ENCODE data around the gene PCYT2. TPM values are rescaled to one million over a fixed set of nuclear protein-coding genes. Genes with fewer than 3 reads are reported as not detected.
A peak's percentile ranks its signal among the peaks of the same experiment; 100 is the strongest.

Gene PCYT2
- total RNA-seq, 1 experiment from 2014 or later = 55.4 TPM

DNA sequence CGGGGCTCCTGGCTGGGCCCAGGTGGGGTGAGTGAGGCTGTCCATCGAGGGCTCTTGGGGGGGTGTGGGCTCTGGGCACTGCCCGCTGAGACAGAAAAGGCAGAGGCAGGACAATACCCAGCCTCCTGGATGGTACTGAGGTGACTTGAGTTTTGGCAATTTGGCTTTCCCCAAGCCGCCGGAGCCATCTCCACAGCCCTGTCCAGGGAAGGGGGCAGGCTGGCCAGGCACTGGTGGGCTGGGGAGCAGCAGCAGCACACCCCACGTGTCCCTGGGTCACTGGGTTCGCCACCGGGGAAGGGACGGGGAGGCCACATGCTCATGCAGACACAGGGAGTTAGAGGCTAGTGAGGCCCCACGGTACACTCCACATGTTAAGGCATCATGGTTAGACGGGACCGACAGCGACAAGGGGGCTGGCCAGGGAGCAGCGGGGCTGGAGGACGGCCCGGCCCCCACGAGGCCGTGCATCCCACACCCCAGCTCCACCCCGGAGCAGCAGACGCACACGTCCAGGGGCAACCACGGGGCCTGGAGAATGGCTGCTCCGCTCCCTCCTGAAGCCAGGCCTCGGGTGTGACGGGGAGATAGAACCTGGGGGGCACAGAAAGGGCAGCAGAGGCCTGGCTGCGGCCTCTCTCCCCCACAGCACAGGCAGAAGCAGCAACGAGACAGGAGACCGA lies 43.1 kb downstream of the PCYT2 start:
- ChIA-PET POLR2A (ENCODE audit: low non-redundant PET) (interaction anchor here (0.5 kb wide), 1 partner anchor 13 kb away, joined by 3 read pairs; no protein-coding TSS in a partner anchor), CTCF (no interaction called here)
- Histone ChIP-seq H3K4me1 (ENCODE audit: insufficient read depth, low read length, poor library complexity, severe bottlenecking) (peaks cover 31% of the 10 kb centered on the region), H3K36me3 (ENCODE audit: insufficient read depth, low read length, poor library complexity, severe bottlenecking) (peaks cover 43% of the 10 kb centered on the region), H3K27ac (ENCODE audit: low read depth, low read length, poor library complexity, severe bottlenecking) (peak overlapping the region; percentile 81), H3K4me3 (ENCODE audit: low read depth, low read length, poor library complexity, severe bottlenecking) (no peak overlapping the region), H3K27me3 (replicated peaks; ENCODE audit: insufficient read depth, low read depth, low read length, poor library complexity) (no peaks in the 10 kb centered on the region), H3K9me3 (ENCODE audit: low read depth, low read length, poor library complexity, severe bottlenecking) (no peaks in the 10 kb centered on the region)
- no TSS peak for BruUV-seq (replicated peaks)
- intact Hi-C loops (cut with micrococcal nuclease; ENCODE audit: unreplicated experiment) = no loop called here
- no peak for DNase-seq (ENCODE audit: low spot score)
- TF ChIP-seq EZH2 (IDR thresholded peaks at IDR 0.05; ENCODE audit: borderline replicate concordance, low read depth, low read length, poor library complexity, severe bottlenecking) = no peak
- TF ChIP-seq, protein P1, sequence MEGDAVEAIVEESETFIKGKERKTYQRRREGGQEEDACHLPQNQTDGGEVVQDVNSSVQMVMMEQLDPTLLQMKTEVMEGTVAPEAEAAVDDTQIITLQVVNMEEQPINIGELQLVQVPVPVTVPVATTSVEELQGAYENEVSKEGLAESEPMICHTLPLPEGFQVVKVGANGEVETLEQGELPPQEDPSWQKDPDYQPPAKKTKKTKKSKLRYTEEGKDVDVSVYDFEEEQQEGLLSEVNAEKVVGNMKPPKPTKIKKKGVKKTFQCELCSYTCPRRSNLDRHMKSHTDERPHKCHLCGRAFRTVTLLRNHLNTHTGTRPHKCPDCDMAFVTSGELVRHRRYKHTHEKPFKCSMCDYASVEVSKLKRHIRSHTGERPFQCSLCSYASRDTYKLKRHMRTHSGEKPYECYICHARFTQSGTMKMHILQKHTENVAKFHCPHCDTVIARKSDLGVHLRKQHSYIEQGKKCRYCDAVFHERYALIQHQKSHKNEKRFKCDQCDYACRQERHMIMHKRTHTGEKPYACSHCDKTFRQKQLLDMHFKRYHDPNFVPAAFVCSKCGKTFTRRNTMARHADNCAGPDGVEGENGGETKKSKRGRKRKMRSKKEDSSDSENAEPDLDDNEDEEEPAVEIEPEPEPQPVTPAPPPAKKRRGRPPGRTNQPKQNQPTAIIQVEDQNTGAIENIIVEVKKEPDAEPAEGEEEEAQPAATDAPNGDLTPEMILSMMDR (conservative IDR thresholded peaks at IDR 0.05; ENCODE audit: low read depth, low read length) = no peak

DNA sequence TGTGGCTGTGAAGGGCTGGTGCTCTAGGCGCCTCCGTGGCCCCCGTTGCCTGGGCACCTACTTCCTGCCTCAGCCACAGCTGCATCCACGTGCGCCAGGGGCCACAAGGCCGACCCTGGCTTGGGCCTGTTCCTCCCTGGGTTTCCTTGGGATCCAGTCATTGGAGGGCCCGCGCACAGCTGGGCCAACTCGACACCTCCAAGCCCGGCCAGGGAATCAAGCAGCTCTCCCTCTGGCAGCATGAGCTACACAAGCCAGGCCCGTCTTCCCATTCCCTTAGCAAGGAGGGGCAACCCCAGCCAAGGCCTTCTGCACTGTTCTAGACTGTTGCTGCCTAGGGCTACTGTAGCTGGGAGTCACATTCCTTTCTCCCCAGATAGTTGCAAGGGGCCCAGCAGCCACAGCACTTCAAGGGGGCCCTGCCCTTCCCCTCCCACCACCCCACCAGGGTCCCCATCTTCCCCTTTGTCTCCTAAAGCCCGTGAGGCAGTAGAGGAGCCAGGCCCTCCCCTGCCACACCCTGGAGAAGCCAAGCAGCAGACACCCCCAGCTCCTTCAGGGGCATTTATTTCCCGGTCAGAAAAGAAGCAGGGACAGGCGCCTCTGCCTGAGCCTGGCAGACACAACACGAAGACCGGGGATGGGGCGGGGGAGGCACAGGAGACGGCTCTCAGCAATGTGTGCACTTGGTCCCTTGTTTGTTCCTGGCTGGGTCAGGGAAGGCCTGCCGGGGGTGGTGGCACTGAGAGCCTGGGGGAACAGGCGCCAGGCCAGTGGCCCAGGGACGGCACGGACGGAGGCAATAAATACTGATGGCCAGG lies 43.8 kb downstream of the PCYT2 start:
- DNase-seq (ENCODE audit: low spot score) = peak; percentile 57
- Histone ChIP-seq H3K4me1 (ENCODE audit: insufficient read depth, low read length, poor library complexity, severe bottlenecking) (peaks cover 32% of the 10 kb centered on the region), H3K9me3 (ENCODE audit: low read depth, low read length, poor library complexity, severe bottlenecking) (no peaks in the 10 kb centered on the region), H3K4me3 (ENCODE audit: low read depth, low read length, poor library complexity, severe bottlenecking) (no peak overlapping the region), H3K27me3 (replicated peaks; ENCODE audit: insufficient read depth, low read depth, low read length, poor library complexity) (no peaks in the 10 kb centered on the region), H3K27ac (ENCODE audit: low read depth, low read length, poor library complexity, severe bottlenecking) (peak overlapping the region; percentile 81), H3K36me3 (ENCODE audit: insufficient read depth, low read length, poor library complexity, severe bottlenecking) (peaks cover 47% of the 10 kb centered on the region)
- POLR2A ChIA-PET (ENCODE audit: low non-redundant PET) = no interaction called here
- no TSS peak for BruUV-seq (replicated peaks)
- CTCF ChIA-PET = no interaction called here
- intact Hi-C loops (cut with micrococcal nuclease; ENCODE audit: unreplicated experiment) = no loop called here
- no peak for TF ChIP-seq EZH2 (IDR thresholded peaks at IDR 0.05; ENCODE audit: borderline replicate concordance, low read depth, low read length, poor library complexity, severe bottlenecking)
- TF ChIP-seq, protein P1 (conservative IDR thresholded peaks at IDR 0.05; ENCODE audit: low read depth, low read length) = no peak

DNA sequence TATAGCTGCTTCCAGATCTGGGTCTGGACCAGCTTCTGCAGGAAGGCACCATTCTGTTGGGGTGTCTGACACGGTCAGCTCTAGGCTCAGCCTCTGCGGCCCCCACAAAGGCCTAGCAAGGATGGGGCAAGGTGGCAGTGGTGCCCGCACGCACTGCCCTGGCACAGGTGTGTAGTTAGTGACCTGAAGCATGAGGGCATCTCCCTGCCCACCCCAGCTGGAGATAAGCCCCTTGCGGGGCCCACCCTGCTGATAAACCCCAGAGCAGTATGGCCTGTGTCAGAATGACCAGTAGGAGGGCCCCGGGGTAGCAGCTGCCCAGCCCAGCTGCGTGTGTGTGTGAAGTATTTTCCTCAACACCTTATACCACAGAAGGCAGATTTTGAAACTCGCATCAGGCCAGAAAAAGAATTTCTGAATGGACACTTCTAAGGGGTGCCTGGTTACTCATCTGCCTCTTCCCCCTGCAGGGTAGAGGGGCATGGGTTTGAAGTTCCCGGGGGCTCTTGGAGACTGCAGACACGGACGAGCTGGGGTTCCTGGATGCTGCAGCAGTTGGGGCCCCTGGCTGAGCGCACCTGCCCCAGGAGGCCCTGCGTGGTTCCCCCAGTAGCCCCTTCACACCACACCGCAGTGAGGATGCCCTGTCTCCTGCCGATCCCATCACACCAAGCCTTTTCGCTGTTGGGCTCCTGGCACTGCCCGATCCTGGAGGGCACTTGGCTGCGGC lies 44.6 kb downstream of the PCYT2 start:
- H3K4me1 ChIP-seq (ENCODE audit: insufficient read depth, low read length, poor library complexity, severe bottlenecking) = peaks cover 26% of the 10 kb centered on the region
- H3K27me3 ChIP-seq (replicated peaks; ENCODE audit: insufficient read depth, low read depth, low read length, poor library complexity) = no peaks in the 10 kb centered on the region
- DNase-seq (ENCODE audit: low spot score) = no peak
- intact Hi-C loops (cut with micrococcal nuclease; ENCODE audit: unreplicated experiment) = no loop called here
- BruUV-seq (replicated peaks) = no TSS peak
- H3K27ac ChIP-seq (ENCODE audit: low read depth, low read length, poor library complexity, severe bottlenecking) = peak overlapping the region; percentile 81
- H3K4me3 ChIP-seq (ENCODE audit: low read depth, low read length, poor library complexity, severe bottlenecking) = no peak overlapping the region
- ChIA-PET POLR2A (ENCODE audit: low non-redundant PET) (no interaction called here), CTCF (no interaction called here)
- no peaks in the 10 kb centered on the region for H3K9me3 ChIP-seq (ENCODE audit: low read depth, low read length, poor library complexity, severe bottlenecking)
- TF ChIP-seq EZH2 (IDR thresholded peaks at IDR 0.05; ENCODE audit: borderline replicate concordance, low read depth, low read length, poor library complexity, severe bottlenecking) = no peak
- TF ChIP-seq, protein P1 (conservative IDR thresholded peaks at IDR 0.05; ENCODE audit: low read depth, low read length) = no peak
- peaks cover 47% of the 10 kb centered on the region for H3K36me3 ChIP-seq (ENCODE audit: insufficient read depth, low read length, poor library complexity, severe bottlenecking)
